Astrocyte (in vitro differentiated cells and primary cell): Measurements from ENCODE around the gene SNCA. TPM values are rescaled to one million over a fixed set of nuclear protein-coding genes. Genes with fewer than 3 reads are reported as not detected.

Experiments used
- DNase-seq: peaks from one replicate; pipeline ENCODE4 v3.0.0-alpha.2; 2010; ENCODE audit warnings: low read depth
- FAIRE-seq: peaks from 2 replicates; lab custom pipeline; 2011; peaks lifted over from hg19 to GRCh38; lab: Jason Lieb, UNC
- H2AFZ ChIP-seq: 2 replicates; pipeline ENCODE4 v1.6.0; 2012; ENCODE audit warnings: low read depth, low read length, inconsistent platforms
- H3K27ac ChIP-seq: 2 replicates; pipeline ENCODE4 v1.5.1; 2011; ENCODE audit warnings: low read depth, low read length, inconsistent platforms
- H3K27me3 ChIP-seq: 2 replicates; pipeline ENCODE4 v1.6.0; 2011; ENCODE audit warnings: low read length, inconsistent platforms; ENCODE audit not compliant: insufficient read depth
- H3K36me3 ChIP-seq: 2 replicates; pipeline ENCODE4 v1.5.1; 2011; ENCODE audit warnings: low read length, inconsistent platforms; ENCODE audit not compliant: insufficient read depth
- H3K4me1 ChIP-seq: 2 replicates; pipeline ENCODE4 v1.5.1; 2011; ENCODE audit warnings: low read length, inconsistent platforms; ENCODE audit not compliant: insufficient read depth
- H3K4me2 ChIP-seq: 2 replicates; pipeline ENCODE4 v1.6.0; 2012; ENCODE audit warnings: low read length, inconsistent platforms
- H3K4me3 ChIP-seq: 2 replicates; pipeline ENCODE4 v1.5.1; 2011; ENCODE audit warnings: low read depth, mild to moderate bottlenecking, low read length, inconsistent platforms; ENCODE audit not compliant: insufficient read depth
- H3K79me2 ChIP-seq: 2 replicates; pipeline ENCODE4 v1.6.0; 2012; ENCODE audit warnings: mild to moderate bottlenecking, low read length, inconsistent platforms; ENCODE audit not compliant: insufficient read depth
- H3K9ac ChIP-seq: 2 replicates; pipeline ENCODE4 v1.6.0; 2012; ENCODE audit warnings: mild to moderate bottlenecking, low read length, inconsistent platforms
- H3K9me3 ChIP-seq: 2 replicates; pipeline ENCODE4 v1.5.1; 2012; ENCODE audit warnings: low read depth, mild to moderate bottlenecking, low read length, inconsistent platforms; ENCODE audit not compliant: insufficient read depth
- H4K20me1 ChIP-seq: 2 replicates; pipeline ENCODE4 v1.6.0; 2012; ENCODE audit warnings: low read length, inconsistent platforms; ENCODE audit not compliant: insufficient read depth
- H3K27ac Mint-ChIP-seq: one replicate; pipeline ENCODE4 v1.8.0; 2021; ENCODE audit warnings: mild to moderate bottlenecking, mixed read lengths; ENCODE audit not compliant: unreplicated experiment
- H3K27me3 Mint-ChIP-seq: one replicate; pipeline ENCODE4 v1.8.0; 2021; ENCODE audit warnings: low read depth, mixed read lengths; ENCODE audit not compliant: unreplicated experiment
- H3K36me3 Mint-ChIP-seq: one replicate; pipeline ENCODE4 v1.8.0; 2021; ENCODE audit warnings: low read depth, mixed read lengths; ENCODE audit not compliant: unreplicated experiment
- H3K4me1 Mint-ChIP-seq: one replicate; pipeline ENCODE4 v1.8.0; 2021; ENCODE audit warnings: low read depth, mixed read lengths; ENCODE audit not compliant: unreplicated experiment
- H3K4me3 Mint-ChIP-seq: one replicate; pipeline ENCODE4 v1.8.0; 2021; ENCODE audit warnings: mild to moderate bottlenecking, moderate library complexity, mixed read lengths; ENCODE audit not compliant: unreplicated experiment
- H3K9me3 Mint-ChIP-seq: one replicate; pipeline ENCODE4 v1.8.0; 2021; ENCODE audit warnings: mild to moderate bottlenecking, mixed read lengths; ENCODE audit not compliant: unreplicated experiment
- CTCF ChIP-seq: IDR thresholded peaks from 2 replicates; pipeline ENCODE4 v1.5.1; 2011; ENCODE audit warnings: low read depth, mild to moderate bottlenecking, inconsistent platforms, low read length, moderate library complexity; ENCODE audit not compliant: insufficient read depth
- EZH2 ChIP-seq: IDR thresholded peaks from 2 replicates; pipeline ENCODE4 v1.6.1; 2012; ENCODE audit warnings: mild to moderate bottlenecking, low read length, inconsistent platforms; ENCODE audit not compliant: insufficient read depth
- total RNA-seq: library from RNA; stranded (reverse); gene quantifications from 2 replicates; pipeline ENCODE4 v1.2.1, GENCODE V29; 2021

Gene SNCA
- total RNA-seq, 1 donor from 2014 or later = 27.3 TPM

- DNase-seq = no peak
- H3K4me2 ChIP-seq = no peak overlapping the region
- Mint-ChIP-seq H3K36me3 (peaks cover 13% of the 10 kb centered on the region), H3K4me3 (no peak overlapping the region), H3K27me3 (no peaks in the 10 kb centered on the region), H3K4me1 (peaks cover 7% of the 10 kb centered on the region), H3K9me3 (peaks cover 14% of the 10 kb centered on the region), H3K27ac (no peak overlapping the region)
- H4K20me1 ChIP-seq = no peaks in the 10 kb centered on the region
- no peaks in the 10 kb centered on the region for H3K79me2 ChIP-seq
- FAIRE-seq = no peak
- H3K4me1 ChIP-seq = no peaks in the 10 kb centered on the region
- H3K27me3 ChIP-seq = no peaks in the 10 kb centered on the region
- no peak overlapping the region for H3K9ac ChIP-seq
- no peak overlapping the region for H3K27ac ChIP-seq
- H3K36me3 ChIP-seq = no peaks in the 10 kb centered on the region
- H3K9me3 ChIP-seq = no peaks in the 10 kb centered on the region
- H2AFZ ChIP-seq = no peak overlapping the region
- no peak overlapping the region for H3K4me3 ChIP-seq
- TF ChIP-seq EZH2 = no peak
Measured at GRCh38 chr4:89723096-89723495, 113.9 kb downstream of the SNCA start.

GRCh38 chr4:89722517-89722916 lies 114.4 kb downstream of the SNCA start:
- H3K4me3 ChIP-seq = no peak overlapping the region
- no peaks in the 10 kb centered on the region for H3K27me3 ChIP-seq
- no peak overlapping the region for H3K4me2 ChIP-seq
- no peaks in the 10 kb centered on the region for H4K20me1 ChIP-seq
- H3K9me3 Mint-ChIP-seq = peaks cover 14% of the 10 kb centered on the region
- H2AFZ ChIP-seq = no peak overlapping the region
- H3K27ac Mint-ChIP-seq = no peak overlapping the region
- peaks cover 13% of the 10 kb centered on the region for H3K36me3 Mint-ChIP-seq
- no peak overlapping the region for H3K9ac ChIP-seq
- H3K27ac ChIP-seq = no peak overlapping the region
- no peak for FAIRE-seq
- no peak overlapping the region for H3K4me3 Mint-ChIP-seq
- no peaks in the 10 kb centered on the region for H3K79me2 ChIP-seq
- H3K27me3 Mint-ChIP-seq = no peaks in the 10 kb centered on the region
- no peak for TF ChIP-seq EZH2
- TF ChIP-seq CTCF = no peak
- H3K36me3 ChIP-seq = no peaks in the 10 kb centered on the region
- no peaks in the 10 kb centered on the region for H3K4me1 ChIP-seq
- DNase-seq = no peak
- no peaks in the 10 kb centered on the region for H3K9me3 ChIP-seq
- peaks cover 7% of the 10 kb centered on the region for H3K4me1 Mint-ChIP-seq

- no peak for FAIRE-seq
- Histone ChIP-seq H3K4me1 (no peaks in the 10 kb centered on the region), H3K4me3 (no peak overlapping the region), H3K27me3 (no peaks in the 10 kb centered on the region), H3K27ac (no peak overlapping the region), H3K9ac (no peak overlapping the region), H3K4me2 (no peak overlapping the region), H2AFZ (no peak overlapping the region), H3K36me3 (no peaks in the 10 kb centered on the region), H3K79me2 (no peaks in the 10 kb centered on the region), H3K9me3 (no peaks in the 10 kb centered on the region), H4K20me1 (no peaks in the 10 kb centered on the region)
- Mint-ChIP-seq H3K36me3 (peaks cover 13% of the 10 kb centered on the region), H3K4me1 (peaks cover 5% of the 10 kb centered on the region), H3K27me3 (no peaks in the 10 kb centered on the region), H3K27ac (no peak overlapping the region), H3K4me3 (no peak overlapping the region), H3K9me3 (peaks cover 14% of the 10 kb centered on the region)
- DNase-seq = no peak
- TF ChIP-seq CTCF (no peak), EZH2 (no peak)
Measured at GRCh38 chr4:89720981-89721380, 116.0 kb downstream of the SNCA start.
